Suppressor macrophage treated with lipopolysaccharide for 4 hours (primary cell): Measurements from ENCODE around the gene NMRK2.
"Not testable (repeated sequence)": the region's sequence is repeated elsewhere in the genome, so short reads cannot be mapped to it uniquely, and the experiment has no call there.

ENCODE experiments used
- DNase-seq: peaks from one replicate; pipeline ENCODE4 v3.0.0-alpha.2; 2020

The NMRK2 gene

GRCh38 chr19:3932931-3933810, at the start of gene NMRK2:
NMRK2 (plus strand) TSS chr19:3933069; CDS start chr19:3933672, 603 bp downstream.
- DNase-seq, result no peak

- DNase-seq, result no peak
Observed at GRCh38 chr19:3890591-3890990, 42.3 kb upstream of the NMRK2 start.

- DNase-seq, result no peak
Observed at GRCh38 chr19:3893509-3894179, 39.2 kb upstream of the NMRK2 start.

- not testable (repeated sequence) for DNase-seq
Observed at GRCh38 chr19:3894959-3895358, 37.9 kb upstream of the NMRK2 start.

- DNase-seq, result no peak
Observed at GRCh38 chr19:3895788-3896187, 37.1 kb upstream of the NMRK2 start.

GRCh38 chr19:3897936-3898335, 34.9 kb upstream of the NMRK2 start:
- DNase-seq, result no peak

- DNase-seq, result no peak
Observed at GRCh38 chr19:3898426-3898825, 34.4 kb upstream of the NMRK2 start.

- DNase-seq, result no peak
Observed at GRCh38 chr19:3899531-3900294, 33.2 kb upstream of the NMRK2 start.

- no peak for DNase-seq
Observed at GRCh38 chr19:3902317-3902973, 30.4 kb upstream of the NMRK2 start.

GRCh38 chr19:3904233-3904632, 28.6 kb upstream of the NMRK2 start:
- no peak for DNase-seq

GRCh38 chr19:3907626-3908265, 25.1 kb upstream of the NMRK2 start:
- no peak for DNase-seq

- no peak for DNase-seq
Observed at GRCh38 chr19:3908266-3909054, 24.4 kb upstream of the NMRK2 start.

- DNase-seq, result no peak
Observed at GRCh38 chr19:3910105-3910504, 22.8 kb upstream of the NMRK2 start.

- no peak for DNase-seq
Observed at GRCh38 chr19:3914199-3914598, 18.7 kb upstream of the NMRK2 start.

- no peak for DNase-seq
Observed at GRCh38 chr19:3916033-3916432, 16.8 kb upstream of the NMRK2 start.

- DNase-seq, result no peak
Observed at GRCh38 chr19:3919793-3920192, 13.1 kb upstream of the NMRK2 start.

- DNase-seq, result no peak
Observed at GRCh38 chr19:3923096-3923758, 9.6 kb upstream of the NMRK2 start.

- no peak for DNase-seq
Observed at GRCh38 chr19:3923912-3924311, 9.0 kb upstream of the NMRK2 start.

- no peak for DNase-seq
Observed at GRCh38 chr19:3931041-3931440, 1.8 kb upstream of the NMRK2 start.

- DNase-seq, result no peak
Observed at GRCh38 chr19:3936506-3937442, 3.9 kb downstream of the NMRK2 start.
